A673 (cell line): ENCODE data around the gene ANK3. TPM values are rescaled to one million over a fixed set of nuclear protein-coding genes. Genes with fewer than 3 reads are reported as not detected.

Source experiments
- BruUV-seq: library from RNA; stranded (reverse); fragments of 400-500 nt; replicated peaks from 2 replicates; lab custom pipeline; 2021; lab: Mats Ljungman, UMichigan
- CTCF ChIA-PET: fragments of 300-600 bp; sonication (Branson Sonifier 250); formaldehyde crosslinking; loops from one replicate; lab custom pipeline; 2022; ENCODE audit warnings: antibody characterized with exemption; lab: Charles Lee
- POLR2A ChIA-PET: fragments of 300-600 bp; sonication (Branson Sonifier 250); formaldehyde crosslinking; loops from one replicate; lab custom pipeline; 2022; ENCODE audit warnings: antibody characterized with exemption; ENCODE audit not compliant: low non-redundant PET; lab: Charles Lee
- DNase-seq: peaks from one replicate; pipeline ENCODE4 v3.0.0-alpha.2; 2015; ENCODE audit warnings: low spot score
- H3K27ac ChIP-seq: fragments of 200-600 bp; sonication (generic); 2 replicates; pipeline ENCODE4 v1.5.1; 2016; ENCODE audit warnings: mixed run types, low read depth, mild to moderate bottlenecking, mixed read lengths, antibody characterized with exemption, low read length; ENCODE audit not compliant: poor library complexity, severe bottlenecking
- H3K27me3 ChIP-seq: fragments of 200-600 bp; sonication (generic); replicated peaks from 2 replicates; pipeline ENCODE4 v1.6.1; 2017; ENCODE audit warnings: mixed run types, low read depth, mild to moderate bottlenecking, mixed read lengths, antibody characterized with exemption, low read length; ENCODE audit not compliant: insufficient read depth, poor library complexity
- H3K36me3 ChIP-seq: fragments of 200-600 bp; sonication (generic); 2 replicates; pipeline ENCODE4 v1.6.1; 2016; ENCODE audit warnings: mixed run types, mild to moderate bottlenecking, mixed read lengths, antibody characterized with exemption, low read length; ENCODE audit not compliant: insufficient read depth, poor library complexity, severe bottlenecking
- H3K4me1 ChIP-seq: fragments of 200-600 bp; sonication (generic); 2 replicates; pipeline ENCODE4 v1.6.1; 2017; ENCODE audit warnings: mixed run types, mild to moderate bottlenecking, mixed read lengths, antibody characterized with exemption, low read length; ENCODE audit not compliant: insufficient read depth, poor library complexity, severe bottlenecking
- H3K4me3 ChIP-seq: fragments of 200-600 bp; sonication (generic); 2 replicates; pipeline ENCODE4 v1.5.1; 2016; ENCODE audit warnings: low read depth, mixed run types, mild to moderate bottlenecking, mixed read lengths, low read length; ENCODE audit not compliant: poor library complexity, severe bottlenecking
- H3K9me3 ChIP-seq: fragments of 200-600 bp; sonication (generic); 2 replicates; pipeline ENCODE4 v1.6.1; 2016; ENCODE audit warnings: mixed run types, low read depth, mild to moderate bottlenecking, mixed read lengths, antibody characterized with exemption, low read length; ENCODE audit not compliant: poor library complexity, severe bottlenecking
- CTCF ChIP-seq: fragments of 300-800, 200-600 bp; sonication (generic); conservative IDR thresholded peaks from 2 replicates; pipeline ENCODE4 v1.5.1; 2017; ENCODE audit warnings: low read depth, mild to moderate bottlenecking, antibody characterized with exemption, low read length, moderate library complexity, mixed read lengths
- EZH2 ChIP-seq: fragments of 200-600 bp; sonication (generic); IDR thresholded peaks from 2 replicates; pipeline ENCODE4 v1.6.1; 2017; ENCODE audit warnings: borderline replicate concordance, low read depth, mild to moderate bottlenecking, mixed read lengths, antibody characterized with exemption, low read length; ENCODE audit not compliant: poor library complexity, severe bottlenecking
- intact Hi-C: fragments of 100-400 bp; cut with micrococcal nuclease; formaldehyde crosslinking; loops from one replicate; pipeline ENCODE4 v1.10.0; 2022; ENCODE audit not compliant: unreplicated experiment
- total RNA-seq: library from RNA; stranded (reverse); gene quantifications from 2 replicates; pipeline ENCODE4 v1.2.3, GENCODE V29; 2021

ANK3 gene
- total RNA-seq, 1 experiment from 2014 or later, result 13.5 TPM

GRCh38 chr10:60266513-60266912, 123.2 kb downstream of the ANK3 start:
- Histone ChIP-seq H3K36me3 (no peaks in the 10 kb centered on the region), H3K27me3 (no peaks in the 10 kb centered on the region), H3K4me1 (no peaks in the 10 kb centered on the region), H3K27ac (no peak overlapping the region), H3K9me3 (no peaks in the 10 kb centered on the region), H3K4me3 (no peak overlapping the region)
- intact Hi-C loops, result no loop called here
- ChIA-PET POLR2A (interaction anchor here (0.7 kb wide), 1 partner anchor 383 kb away, joined by 3 read pairs; no protein-coding TSS in a partner anchor), CTCF (no interaction called here)
- BruUV-seq, result no TSS peak
- no peak for TF ChIP-seq EZH2
- TF ChIP-seq CTCF, result no peak
- DNase-seq, result no peak

GRCh38 chr10:60262647-60263126, 127.0 kb downstream of the ANK3 start:
- no peak overlapping the region for H3K4me3 ChIP-seq
- H3K9me3 ChIP-seq, result no peaks in the 10 kb centered on the region
- no TSS peak for BruUV-seq
- no peak for DNase-seq
- TF ChIP-seq CTCF (no peak), EZH2 (no peak)
- no peaks in the 10 kb centered on the region for H3K36me3 ChIP-seq
- CTCF ChIA-PET, result no interaction called here
- no peaks in the 10 kb centered on the region for H3K27me3 ChIP-seq
- H3K4me1 ChIP-seq, result peaks cover 6% of the 10 kb centered on the region
- H3K27ac ChIP-seq, result no peak overlapping the region
- intact Hi-C loops, result no loop called here
- POLR2A ChIA-PET, result no interaction called here

GRCh38 chr10:60260321-60260720, 129.4 kb downstream of the ANK3 start:
- H3K36me3 ChIP-seq, result no peaks in the 10 kb centered on the region
- DNase-seq, result no peak
- intact Hi-C loops, result no loop called here
- CTCF ChIA-PET, result no interaction called here
- no peak overlapping the region for H3K4me3 ChIP-seq
- H3K27me3 ChIP-seq, result no peaks in the 10 kb centered on the region
- H3K4me1 ChIP-seq, result peaks cover 6% of the 10 kb centered on the region
- TF ChIP-seq EZH2, result no peak
- no peak for TF ChIP-seq CTCF
- BruUV-seq, result no TSS peak
- POLR2A ChIA-PET, result no interaction called here
- H3K9me3 ChIP-seq, result no peaks in the 10 kb centered on the region
- H3K27ac ChIP-seq, result no peak overlapping the region
